Measurements from ENCODE around the gene NEMP1.
A peak's percentile ranks its signal among the peaks of the same experiment; 100 is the strongest.

The NEMP1 gene

GRCh38 chr12:57109207-57110103, 30.9 kb upstream of the NEMP1 start:
- no peak for DNase-seq (ENCODE audit: low read depth in 1 of 2, low spot score in 1 of 2)
- no peaks in the 10 kb centered on the region for H3K27me3 ChIP-seq (ENCODE audit: insufficient read depth, poor library complexity, severe bottlenecking)
- peak overlapping the region; percentile 98 for H3K27ac ChIP-seq (replicated peaks)
- peak overlapping the region; percentile 67 for H3K4me3 ChIP-seq (replicated peaks; ENCODE audit: insufficient read depth, low read length)
- no peak for TF ChIP-seq GABPA (IDR thresholded peaks at IDR 0.05; ENCODE audit: low read depth)

GRCh38 chr12:57107456-57108155, 29.0 kb upstream of the NEMP1 start:
- no peak overlapping the region for H3K27ac ChIP-seq (replicated peaks)
- H3K4me3 ChIP-seq (replicated peaks; ENCODE audit: insufficient read depth, low read length), result no peak overlapping the region
- no peak for DNase-seq (ENCODE audit: low read depth in 1 of 2, low spot score in 1 of 2)
- TF ChIP-seq REST (IDR thresholded peaks at IDR 0.05; ENCODE audit: insufficient replicate concordance, low read depth), result no peak
- no peaks in the 10 kb centered on the region for H3K27me3 ChIP-seq (ENCODE audit: insufficient read depth, poor library complexity, severe bottlenecking)

GRCh38 chr12:57106021-57106708, 27.6 kb upstream of the NEMP1 start:
- TF ChIP-seq GABPA (IDR thresholded peaks at IDR 0.05; ENCODE audit: low read depth) (no peak), SPI1 (IDR thresholded peaks at IDR 0.05; ENCODE audit: borderline replicate concordance, low read depth) (no peak), POLR2AphosphoS5 (IDR thresholded peaks at IDR 0.05; ENCODE audit: low read depth) (no peak), CTCF (IDR thresholded peaks at IDR 0.05; ENCODE audit: insufficient read depth, low read length) (no peak), REST (IDR thresholded peaks at IDR 0.05; ENCODE audit: insufficient replicate concordance, low read depth) (no peak)
- DNase-seq (ENCODE audit: low read depth in 1 of 2, low spot score in 1 of 2), result no peak
- Histone ChIP-seq H3K4me3 (replicated peaks; ENCODE audit: insufficient read depth, low read length) (no peak overlapping the region), H3K27me3 (ENCODE audit: insufficient read depth, poor library complexity, severe bottlenecking) (no peaks in the 10 kb centered on the region), H3K27ac (replicated peaks) (no peak overlapping the region)

GRCh38 chr12:57105011-57105753, 26.6 kb upstream of the NEMP1 start:
- H3K27ac ChIP-seq (replicated peaks), result no peak overlapping the region
- TF ChIP-seq REST (IDR thresholded peaks at IDR 0.05; ENCODE audit: insufficient replicate concordance, low read depth) (no peak), GABPA (IDR thresholded peaks at IDR 0.05; ENCODE audit: low read depth) (no peak)
- H3K4me3 ChIP-seq (replicated peaks; ENCODE audit: insufficient read depth, low read length), result no peak overlapping the region
- no peak for DNase-seq (ENCODE audit: low read depth in 1 of 2, low spot score in 1 of 2)
- no peaks in the 10 kb centered on the region for H3K27me3 ChIP-seq (ENCODE audit: insufficient read depth, poor library complexity, severe bottlenecking)

Measured in HL-60 (cell line).